Activated B cell treated with CpG ODN at 0.5 μM for 24 hours (primary cell): ENCODE data around the gene CSF2. TPM values are rescaled to one million over a fixed set of nuclear protein-coding genes. Genes with fewer than 3 reads are reported as not detected.
"Not testable (repeated sequence)": the region's sequence is repeated elsewhere in the genome, so short reads cannot be mapped to it uniquely, and the experiment has no call there.

Experiments used
- ATAC-seq: fragments of 200-7000 bp; cut with Tn5 transposase; one replicate; pipeline ENCODE4 v1.10.0; 2021; ENCODE audit warnings: low read depth, mild to moderate bottlenecking, moderate library complexity
- CTCF ChIA-PET: fragments of 350-600 bp; sonication (Branson Sonifier 250); formaldehyde crosslinking; loops from one replicate; lab custom pipeline; 2021; ENCODE audit warnings: antibody characterized with exemption; lab: Charles Lee
- POLR2A ChIA-PET: fragments of 350-600 bp; sonication (Branson Sonifier 250); formaldehyde crosslinking; loops from one replicate; lab custom pipeline; 2021; ENCODE audit warnings: antibody characterized with exemption; lab: Charles Lee
- DNase-seq: peaks from one replicate; pipeline ENCODE4 v3.0.0; 2022
- H3K27ac Mint-ChIP-seq: one replicate; pipeline ENCODE4 v1.8.0; 2020; ENCODE audit warnings: mixed read lengths
- H3K27me3 Mint-ChIP-seq: one replicate; pipeline ENCODE4 v1.8.0; 2021; ENCODE audit warnings: mixed read lengths
- H3K36me3 Mint-ChIP-seq: one replicate; pipeline ENCODE4 v1.8.0; 2021; ENCODE audit warnings: low read depth, mixed read lengths
- H3K4me1 Mint-ChIP-seq: one replicate; pipeline ENCODE4 v1.8.0; 2021; ENCODE audit warnings: mixed read lengths
- H3K4me3 Mint-ChIP-seq: one replicate; pipeline ENCODE4 v1.8.0; 2020; ENCODE audit warnings: mild to moderate bottlenecking, mixed read lengths
- H3K9me3 Mint-ChIP-seq: one replicate; pipeline ENCODE4 v1.8.0; 2020; ENCODE audit warnings: mixed read lengths
- CTCF ChIP-seq: fragments of 200-600 bp; IDR thresholded peaks from one replicate; pipeline ENCODE4 v1.8.0; 2022; ENCODE audit warnings: antibody characterized with exemption, mild to moderate bottlenecking
- intact Hi-C: fragments of 100-400 bp; cut with micrococcal nuclease; formaldehyde crosslinking; loops from one replicate; pipeline ENCODE4 v1.15.1; 2024
- total RNA-seq: library from RNA; stranded (reverse); gene quantifications from 2 replicates; pipeline ENCODE4 v1.2.3, GENCODE V29; 2022

CSF2 gene
- total RNA-seq, 1 donor from 2014 or later = not detected

GRCh38 chr5:132104556-132104955, 31.0 kb downstream of the CSF2 start:
- intact Hi-C loops = loop anchor here (5.0 kb wide), 2 partner anchors 123 to 948 kb away; partner anchors contain the start of genes HSPA4 and P4HA2
- POLR2A ChIA-PET = interaction anchor here (0.6 to 0.8 kb wide), 2 partner anchors 85 to 311 kb away, joined by 3 to 7 read pairs; no protein-coding TSS in a partner anchor
- DNase-seq (no peak), ATAC-seq (no peak)
- peaks cover 71% of the 10 kb centered on the region for H3K4me1 Mint-ChIP-seq
- H3K4me3 Mint-ChIP-seq = no peak overlapping the region
- H3K27me3 Mint-ChIP-seq = no peaks in the 10 kb centered on the region
- no peaks in the 10 kb centered on the region for H3K9me3 Mint-ChIP-seq
- CTCF ChIA-PET = interaction anchor here (2.5 kb wide), 1 partner anchor 30 kb away, joined by 12 read pairs; no protein-coding TSS in a partner anchor
- TF ChIP-seq CTCF = no peak
- H3K27ac Mint-ChIP-seq = peak overlapping the region; percentile 84
- H3K36me3 Mint-ChIP-seq = no peaks in the 10 kb centered on the region

- TF ChIP-seq CTCF = no peak
- Mint-ChIP-seq H3K9me3 (no peaks in the 10 kb centered on the region), H3K36me3 (no peaks in the 10 kb centered on the region), H3K27ac (no peak overlapping the region), H3K27me3 (no peaks in the 10 kb centered on the region), H3K4me3 (no peak overlapping the region), H3K4me1 (peaks cover 59% of the 10 kb centered on the region)
- intact Hi-C loops = no loop called here
- ATAC-seq (no peak), DNase-seq (no peak)
- ChIA-PET POLR2A (no interaction called here), CTCF (interaction anchor here (1.7 kb wide), 1 partner anchor 42 kb away, joined by 4 read pairs; no protein-coding TSS in a partner anchor)
Observed at GRCh38 chr5:132105688-132106087, 32.1 kb downstream of the CSF2 start.

- intact Hi-C loops, H3K27ac Mint-ChIP-seq, H3K36me3 Mint-ChIP-seq, CTCF ChIA-PET, POLR2A ChIA-PET, H3K9me3 Mint-ChIP-seq, H3K4me3 Mint-ChIP-seq, H3K27me3 Mint-ChIP-seq, DNase-seq, ATAC-seq: not testable (repeated sequence)
- H3K4me1 Mint-ChIP-seq = peaks cover 31% of the 10 kb centered on the region
Observed at GRCh38 chr5:132108495-132108894, 34.9 kb downstream of the CSF2 start.

GRCh38 chr5:132108957-132109356, 35.4 kb downstream of the CSF2 start:
- H3K4me3 Mint-ChIP-seq, intact Hi-C loops, H3K36me3 Mint-ChIP-seq, POLR2A ChIA-PET, H3K27me3 Mint-ChIP-seq, H3K27ac Mint-ChIP-seq, H3K9me3 Mint-ChIP-seq, CTCF ChIA-PET, DNase-seq, ATAC-seq: not testable (repeated sequence)
- peaks cover 27% of the 10 kb centered on the region for H3K4me1 Mint-ChIP-seq

- ATAC-seq (no peak), DNase-seq (no peak)
- Mint-ChIP-seq H3K27ac (no peak overlapping the region), H3K4me3 (no peak overlapping the region), H3K4me1 (peaks cover 23% of the 10 kb centered on the region), H3K9me3 (no peaks in the 10 kb centered on the region), H3K36me3 (no peaks in the 10 kb centered on the region), H3K27me3 (no peaks in the 10 kb centered on the region)
- ChIA-PET POLR2A (no interaction called here), CTCF (no interaction called here)
- intact Hi-C loops = no loop called here
- TF ChIP-seq CTCF = no peak
Observed at GRCh38 chr5:132109494-132110053, 36.0 kb downstream of the CSF2 start.

- ChIA-PET CTCF (no interaction called here), POLR2A (no interaction called here)
- ATAC-seq = no peak
- Mint-ChIP-seq H3K36me3 (no peaks in the 10 kb centered on the region), H3K4me1 (peaks cover 18% of the 10 kb centered on the region), H3K27me3 (no peaks in the 10 kb centered on the region), H3K27ac (no peak overlapping the region), H3K4me3 (no peak overlapping the region), H3K9me3 (no peaks in the 10 kb centered on the region)
- no peak for DNase-seq
- no peak for TF ChIP-seq CTCF
- intact Hi-C loops = no loop called here
Observed at GRCh38 chr5:132110195-132110594, 36.6 kb downstream of the CSF2 start.
